B cell (primary cell): Measurements from ENCODE around the gene WNT3A. TPM values are rescaled to one million over a fixed set of nuclear protein-coding genes. Genes with fewer than 3 reads are reported as not detected.

Source experiments
- ATAC-seq: fragments of 200-7000 bp; cut with Tn5 transposase; one replicate; pipeline ENCODE4 v1.10.0; 2021; ENCODE audit warnings: low read depth, mild to moderate bottlenecking, moderate number of reproducible peaks, moderate library complexity
- CTCF ChIA-PET: fragments of 350-600 bp; sonication (Branson Sonifier 250); formaldehyde crosslinking; loops from one replicate; lab custom pipeline; 2021; ENCODE audit warnings: antibody characterized with exemption, inconsistent platforms; lab: Charles Lee
- POLR2A ChIA-PET: fragments of 350-600 bp; sonication (Branson Sonifier 250); formaldehyde crosslinking; loops from one replicate; lab custom pipeline; 2021; ENCODE audit warnings: antibody characterized with exemption; lab: Charles Lee
- DNase-seq: peaks from one replicate; pipeline ENCODE4 v3.0.0; 2013
- H2AFZ ChIP-seq: 2 replicates; pipeline ENCODE4 v1.6.1; 2012; ENCODE audit warnings: mild to moderate bottlenecking, low read depth, low read length; ENCODE audit not compliant: insufficient read depth, poor library complexity, severe bottlenecking
- H3K27ac ChIP-seq, 2 donors: 1 replicate in 1 of 2; 2 replicates in 1 of 2; pipeline ENCODE4 v1.5.1; 2012 to 2013; ENCODE audit warnings: low read length in 2 of 2, mild to moderate bottlenecking in 2 of 2, moderate library complexity in 1 of 2
- H3K27me3 ChIP-seq, 4 experiments: fragments of 200-600 bp in 1 of 4; sonication (generic) in 1 of 4; replicated peaks in 1 of 4; 1 replicate in 2 of 4; 2 replicates in 2 of 4; pipeline versions ENCODE4 v1.6.1 to v1.7.0; 2013 to 2016; ENCODE audit warnings: low read length in 3 of 4, mild to moderate bottlenecking in 2 of 4, mixed read lengths in 1 of 4, moderate library complexity in 1 of 4; ENCODE audit not compliant: insufficient read depth in 4 of 4, control insufficient read depth in 3 of 4; ENCODE audit errors: control extremely low read depth in 1 of 4
- H3K36me3 ChIP-seq, 2 experiments: replicated peaks in 1 of 2; 1 replicate in 1 of 2; 2 replicates in 1 of 2; pipeline versions ENCODE4 v1.6.1 to v1.7.1; 2013; ENCODE audit warnings: low read length in 1 of 2; ENCODE audit not compliant: insufficient read depth in 2 of 2, control insufficient read depth in 1 of 2; ENCODE audit errors: control extremely low read depth in 1 of 2, extremely low read depth in 1 of 2
- H3K4me1 ChIP-seq, 2 donors: fragments of 200-600 bp in 1 of 2; sonication (generic) in 1 of 2; 1 replicate in 1 of 2; 2 replicates in 1 of 2; pipeline versions ENCODE4 v1.5.1 to v1.6.1; 2013 to 2017; ENCODE audit warnings: low read length in 2 of 2; ENCODE audit not compliant: control insufficient read depth in 2 of 2, insufficient read depth in 2 of 2
- H3K4me2 ChIP-seq: replicated peaks from 2 replicates; pipeline ENCODE3; 2012; ENCODE audit warnings: mild to moderate bottlenecking, low read depth, low read length; ENCODE audit not compliant: poor library complexity, severe bottlenecking
- H3K4me3 ChIP-seq, 5 experiments: fragments of 200-600 bp in 1 of 5; sonication (generic) in 1 of 5; 1 replicate in 3 of 5; 2 replicates in 2 of 5; pipeline versions ENCODE4 v1.5.1 to v1.7.0; 2011 to 2016; ENCODE audit warnings: low read length in 4 of 5, mild to moderate bottlenecking in 4 of 5, low read depth in 2 of 5, control low read depth in 1 of 5, moderate library complexity in 1 of 5; ENCODE audit not compliant: insufficient read depth in 1 of 5; ENCODE audit errors: control extremely low read depth in 1 of 5, extremely low read depth in 1 of 5
- H3K79me2 ChIP-seq: fragments of 200-600 bp; sonication (generic); one replicate; pipeline ENCODE4 v1.6.0; 2016; ENCODE audit warnings: low read length; ENCODE audit not compliant: control insufficient read depth, insufficient read depth
- H3K9ac ChIP-seq: fragments of 200-600 bp; sonication (generic); 2 replicates; pipeline ENCODE4 v1.6.1; 2017; ENCODE audit warnings: mild to moderate bottlenecking, low read length, moderate library complexity
- H3K9me3 ChIP-seq, 3 donors: one replicate each; pipeline versions ENCODE4 v1.6.1 to v1.7.1; 2013; ENCODE audit warnings: low read length in 2 of 3; ENCODE audit not compliant: control insufficient read depth in 2 of 3, insufficient read depth in 1 of 3; ENCODE audit errors: control extremely low read depth in 1 of 3
- H4K20me1 ChIP-seq: 2 replicates; pipeline ENCODE4 v1.6.0; 2012; ENCODE audit warnings: mild to moderate bottlenecking, low read length; ENCODE audit not compliant: insufficient read depth, control insufficient read depth, poor library complexity, severe bottlenecking
- H3K27ac Mint-ChIP-seq: one replicate; pipeline ENCODE4 v1.8.0; 2021; ENCODE audit warnings: mixed read lengths
- H3K27me3 Mint-ChIP-seq: one replicate; pipeline ENCODE4 v1.8.0; 2021; ENCODE audit warnings: mixed read lengths
- H3K4me1 Mint-ChIP-seq: one replicate; pipeline ENCODE4 v1.8.0; 2021; ENCODE audit warnings: mixed read lengths
- H3K4me3 Mint-ChIP-seq: one replicate; pipeline ENCODE4 v1.8.0; 2021; ENCODE audit warnings: mixed read lengths
- H3K9me3 Mint-ChIP-seq: one replicate; pipeline ENCODE4 v1.8.0; 2022; ENCODE audit warnings: mixed read lengths; ENCODE audit not compliant: insufficient read depth
- CTCF ChIP-seq: fragments of 200-600 bp; IDR thresholded peaks from one replicate; pipeline ENCODE4 v1.8.0; 2022; ENCODE audit warnings: antibody characterized with exemption, mild to moderate bottlenecking
- EZH2 ChIP-seq: IDR thresholded peaks from 2 replicates; pipeline ENCODE4 v1.6.1; 2012; ENCODE audit warnings: borderline replicate concordance, low read depth, mild to moderate bottlenecking, moderate library complexity, low read length; ENCODE audit not compliant: insufficient read depth, poor library complexity, severe bottlenecking
- WGBS: methylation state at CpG from one replicate; pipeline ENCODE4 v1.1.5; 2013; ENCODE audit warnings: missing lambda C conversion rate; ENCODE audit not compliant: insufficient coverage; 5-methylcytosine and 5-hydroxymethylcytosine counted together
- intact Hi-C: fragments of 100-400 bp; cut with micrococcal nuclease; formaldehyde crosslinking; loops from one replicate; pipeline ENCODE4 v1.10.0; 2022
- polyA plus RNA-seq: library from polyadenylated mRNA; depleted of rRNA; stranded (reverse); fragments of >200 nt; gene quantifications from 2 replicates; pipeline ENCODE4 v1.2.3, GENCODE V29; 2012
- total RNA-seq, 2 donors: library from RNA; stranded (reverse); fragments of 120-200 nt in 1 of 2; gene quantifications; 1 replicate in 1 of 2; 2 replicates in 1 of 2; pipeline versions ENCODE4 v1.2.3 to v1.2.4, GENCODE V29; 2013 to 2022

The WNT3A gene
- total and polyA plus RNA-seq, 2 donors (not counting 1 experiment from before 2014, with no cell fraction given) = 0.03 TPM; not detected in 1

- ChIA-PET POLR2A (no interaction called here), CTCF (no interaction called here)
- Mint-ChIP-seq H3K4me1 (no peaks in the 10 kb centered on the region), H3K4me3 (no peak overlapping the region), H3K27me3 (peaks cover 13% of the 10 kb centered on the region), H3K9me3 (no peaks in the 10 kb centered on the region), H3K27ac (no peak overlapping the region)
- H3K9ac ChIP-seq = no peak overlapping the region
- H2AFZ ChIP-seq = no peak overlapping the region
- intact Hi-C loops = no loop called here
- 69% methylated on average over 7 of the region's 7 CpGs for WGBS
- TF ChIP-seq EZH2 (no peak), CTCF (no peak)
- no peak overlapping the region for H3K4me3 ChIP-seq
- H3K4me2 ChIP-seq = no peak overlapping the region
- peaks cover 0 to 4% (median 0%) of the 10 kb centered on the region in 3 donors for H3K9me3 ChIP-seq
- DNase-seq (no peak), ATAC-seq (no peak)
- no peaks in the 10 kb centered on the region for H4K20me1 ChIP-seq
- no peaks in the 10 kb centered on the region for H3K79me2 ChIP-seq
- H3K27me3 ChIP-seq = peaks cover 0 to 17% (median 11%) of the 10 kb centered on the region in 4 experiments
- H3K27ac ChIP-seq = no peak overlapping the region
- H3K36me3 ChIP-seq = no peaks in the 10 kb centered on the region
- peaks cover 0 to 3% of the 10 kb centered on the region in 2 donors for H3K4me1 ChIP-seq
Measured at GRCh38 chr1:228043281-228043848, 36.6 kb downstream of the WNT3A start.

DNA sequence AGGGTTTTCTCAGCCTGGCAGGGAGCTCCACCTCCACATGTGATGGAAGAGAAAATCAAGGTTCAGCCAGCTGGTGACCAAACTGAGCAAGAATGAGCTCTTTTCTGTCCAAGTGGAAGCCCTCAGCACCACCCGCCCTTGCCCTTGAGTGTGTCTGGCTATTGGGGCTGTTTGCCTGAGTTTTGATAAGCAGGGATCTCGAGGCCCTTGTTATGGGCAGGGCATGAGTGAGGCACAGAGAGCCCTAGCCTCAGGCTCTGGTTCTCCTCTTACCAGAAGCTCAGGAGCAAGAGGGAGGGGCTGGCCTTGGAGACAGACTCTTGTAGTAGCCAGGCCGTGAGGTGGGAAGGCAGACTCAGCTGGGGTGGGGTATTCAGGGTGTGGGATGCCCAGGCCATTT, 38.2 kb downstream of the WNT3A start:
- intact Hi-C loops = no loop called here
- H3K9me3 Mint-ChIP-seq = no peaks in the 10 kb centered on the region
- H2AFZ ChIP-seq = no peak overlapping the region
- no peak overlapping the region for H3K4me3 ChIP-seq
- H4K20me1 ChIP-seq = no peaks in the 10 kb centered on the region
- TF ChIP-seq EZH2 (no peak), CTCF (no peak)
- no peaks in the 10 kb centered on the region for H3K36me3 ChIP-seq
- ChIA-PET CTCF (no interaction called here), POLR2A (no interaction called here)
- 86% methylated on average over 3 of the region's 3 CpGs for WGBS
- DNase-seq (no peak), ATAC-seq (no peak)
- H3K27ac ChIP-seq = no peak overlapping the region
- no peaks in the 10 kb centered on the region for H3K79me2 ChIP-seq
- no peak overlapping the region for H3K27ac Mint-ChIP-seq
- no peak overlapping the region for H3K9ac ChIP-seq
- H3K4me3 Mint-ChIP-seq = no peak overlapping the region
- no peaks in the 10 kb centered on the region for H3K4me1 Mint-ChIP-seq
- peaks cover 0 to 3% (median 2%) of the 10 kb centered on the region in 4 experiments for H3K27me3 ChIP-seq
- no peaks in the 10 kb centered on the region for H3K4me1 ChIP-seq
- H3K4me2 ChIP-seq = no peak overlapping the region
- peaks cover 10% of the 10 kb centered on the region for H3K27me3 Mint-ChIP-seq
- H3K9me3 ChIP-seq = peaks cover 0 to 4% (median 0%) of the 10 kb centered on the region in 3 donors
